ENCODE measurements around the gene OPRL1. TPM values are rescaled to one million over a fixed set of nuclear protein-coding genes. Genes with fewer than 3 reads are reported as not detected.
A peak's percentile ranks its signal among the peaks of the same experiment; 100 is the strongest.
"Not testable (repeated sequence)": the region's sequence is repeated elsewhere in the genome, so short reads cannot be mapped to it uniquely, and the experiment has no call there.

OPRL1 gene
- total RNA-seq, 1 donor = 0.72 TPM

DNA sequence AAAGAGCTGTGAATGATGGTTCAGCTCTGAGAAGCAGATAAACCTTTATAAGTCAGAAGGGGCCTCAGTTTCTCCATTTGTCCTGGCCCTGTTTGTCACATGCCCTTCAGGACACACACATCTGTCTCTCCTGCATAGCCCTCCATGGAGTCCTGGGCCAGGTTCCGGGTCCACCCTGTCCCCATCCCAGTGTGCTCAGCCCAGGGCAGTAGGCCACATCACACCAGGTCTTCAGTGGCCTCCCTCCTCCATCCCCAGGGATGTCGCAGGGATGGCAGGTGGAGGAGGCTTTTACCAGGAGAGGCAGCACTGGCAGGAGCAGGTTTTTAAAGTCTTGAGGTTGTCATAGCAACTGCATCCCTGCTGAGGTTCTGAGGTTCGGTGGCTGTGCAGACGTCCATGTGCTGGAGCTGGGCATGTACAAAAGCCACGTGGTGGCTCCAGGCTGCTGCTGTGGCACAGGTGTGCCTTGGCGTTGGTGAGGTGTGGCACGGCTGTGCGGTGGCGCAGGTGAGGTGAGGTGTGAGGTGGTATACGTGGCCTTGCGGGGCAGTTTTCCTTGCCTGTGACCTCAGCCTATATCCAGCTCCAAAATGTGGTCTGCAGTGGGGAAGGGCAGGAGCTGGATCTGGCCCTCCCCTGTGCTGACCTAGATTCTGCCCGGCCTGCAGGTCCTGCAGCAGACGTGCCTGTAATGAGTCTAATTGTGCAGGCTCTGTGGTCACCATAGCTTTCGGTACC, 35.5 kb downstream of the OPRL1 start:
- no peak overlapping the region for H3K4me2 ChIP-seq (ENCODE audit: insufficient read depth, low read length)
- no peaks in the 10 kb centered on the region for H3K9me3 ChIP-seq (ENCODE audit: low read depth, low read length)
- H3K4me1 ChIP-seq (ENCODE audit: insufficient read depth, low read length) = no peaks in the 10 kb centered on the region
- H3K27ac ChIP-seq (ENCODE audit: low read depth, low read length) = no peak overlapping the region
- TF ChIP-seq, protein P1, sequence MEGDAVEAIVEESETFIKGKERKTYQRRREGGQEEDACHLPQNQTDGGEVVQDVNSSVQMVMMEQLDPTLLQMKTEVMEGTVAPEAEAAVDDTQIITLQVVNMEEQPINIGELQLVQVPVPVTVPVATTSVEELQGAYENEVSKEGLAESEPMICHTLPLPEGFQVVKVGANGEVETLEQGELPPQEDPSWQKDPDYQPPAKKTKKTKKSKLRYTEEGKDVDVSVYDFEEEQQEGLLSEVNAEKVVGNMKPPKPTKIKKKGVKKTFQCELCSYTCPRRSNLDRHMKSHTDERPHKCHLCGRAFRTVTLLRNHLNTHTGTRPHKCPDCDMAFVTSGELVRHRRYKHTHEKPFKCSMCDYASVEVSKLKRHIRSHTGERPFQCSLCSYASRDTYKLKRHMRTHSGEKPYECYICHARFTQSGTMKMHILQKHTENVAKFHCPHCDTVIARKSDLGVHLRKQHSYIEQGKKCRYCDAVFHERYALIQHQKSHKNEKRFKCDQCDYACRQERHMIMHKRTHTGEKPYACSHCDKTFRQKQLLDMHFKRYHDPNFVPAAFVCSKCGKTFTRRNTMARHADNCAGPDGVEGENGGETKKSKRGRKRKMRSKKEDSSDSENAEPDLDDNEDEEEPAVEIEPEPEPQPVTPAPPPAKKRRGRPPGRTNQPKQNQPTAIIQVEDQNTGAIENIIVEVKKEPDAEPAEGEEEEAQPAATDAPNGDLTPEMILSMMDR (IDR thresholded peaks at IDR 0.05; ENCODE audit: extremely low read depth, low read depth, low read length) = no peak
- DNase-seq (ENCODE audit: insufficient read length, low spot score, missing footprints) = peak; percentile 75
- no peaks in the 10 kb centered on the region for H4K20me1 ChIP-seq (ENCODE audit: insufficient read depth, low read length)
- H3K27me3 ChIP-seq (ENCODE audit: insufficient read depth, low read length) = peaks cover 7% of the 10 kb centered on the region
- no peak overlapping the region for H3K4me3 ChIP-seq (ENCODE audit: insufficient read depth, low read length)
- H3K79me2 ChIP-seq (ENCODE audit: insufficient read depth, low read length) = no peaks in the 10 kb centered on the region
- H3K36me3 ChIP-seq (ENCODE audit: insufficient read depth, low read length) = no peaks in the 10 kb centered on the region
- no peak overlapping the region for H2AFZ ChIP-seq (ENCODE audit: low read length)

- H3K79me2 ChIP-seq (ENCODE audit: insufficient read depth, low read length) = no peaks in the 10 kb centered on the region
- H3K9me3 ChIP-seq (ENCODE audit: low read depth, low read length) = no peaks in the 10 kb centered on the region
- no peaks in the 10 kb centered on the region for H3K4me1 ChIP-seq (ENCODE audit: insufficient read depth, low read length)
- no peak overlapping the region for H3K4me3 ChIP-seq (ENCODE audit: insufficient read depth, low read length)
- H2AFZ ChIP-seq (ENCODE audit: low read length) = no peak overlapping the region
- TF ChIP-seq, protein P1 (IDR thresholded peaks at IDR 0.05; ENCODE audit: extremely low read depth, low read depth, low read length) = no peak
- no peak overlapping the region for H3K4me2 ChIP-seq (ENCODE audit: insufficient read depth, low read length)
- DNase-seq (ENCODE audit: insufficient read length, low spot score, missing footprints) = peak; percentile 75
- no peaks in the 10 kb centered on the region for H4K20me1 ChIP-seq (ENCODE audit: insufficient read depth, low read length)
- H3K27ac ChIP-seq (ENCODE audit: low read depth, low read length) = no peak overlapping the region
- H3K36me3 ChIP-seq (ENCODE audit: insufficient read depth, low read length) = no peaks in the 10 kb centered on the region
- H3K27me3 ChIP-seq (ENCODE audit: insufficient read depth, low read length) = peaks cover 9% of the 10 kb centered on the region
Measured at GRCh38 chr20:64116016-64116415, 36.1 kb downstream of the OPRL1 start.

GRCh38 chr20:64116541-64117431, 36.9 kb downstream of the OPRL1 start:
- Histone ChIP-seq H3K4me1 (ENCODE audit: insufficient read depth, low read length) (no peaks in the 10 kb centered on the region), H3K27me3 (ENCODE audit: insufficient read depth, low read length) (peaks cover 16% of the 10 kb centered on the region), H3K9me3 (ENCODE audit: low read depth, low read length) (no peaks in the 10 kb centered on the region), H2AFZ (ENCODE audit: low read length) (no peak overlapping the region), H4K20me1 (ENCODE audit: insufficient read depth, low read length) (no peaks in the 10 kb centered on the region), H3K4me3 (ENCODE audit: insufficient read depth, low read length) (no peak overlapping the region), H3K27ac (ENCODE audit: low read depth, low read length) (no peak overlapping the region), H3K36me3 (ENCODE audit: insufficient read depth, low read length) (no peaks in the 10 kb centered on the region), H3K79me2 (ENCODE audit: insufficient read depth, low read length) (no peaks in the 10 kb centered on the region), H3K4me2 (ENCODE audit: insufficient read depth, low read length) (no peak overlapping the region)
- TF ChIP-seq, protein P1 (IDR thresholded peaks at IDR 0.05; ENCODE audit: extremely low read depth, low read depth, low read length) = no peak
- peak; percentile 79 for DNase-seq (ENCODE audit: insufficient read length, low spot score, missing footprints)

DNA sequence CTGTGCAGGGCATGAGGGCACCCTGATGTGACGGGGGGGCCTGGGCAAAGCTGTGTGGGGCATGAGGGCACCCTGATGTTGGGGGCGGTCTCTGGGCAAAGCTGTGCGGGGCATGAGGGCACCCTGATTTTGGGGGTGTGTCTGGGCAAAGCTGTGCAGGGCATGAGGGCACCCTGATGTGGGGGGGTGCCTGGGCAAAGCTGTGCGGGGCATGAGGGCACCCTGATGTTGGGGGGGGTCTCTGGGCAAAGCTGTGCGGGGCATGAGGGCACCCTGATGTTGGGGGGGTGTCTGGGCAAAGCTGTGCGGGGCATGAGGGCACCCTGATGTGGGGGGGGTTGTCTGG, 37.5 kb downstream of the OPRL1 start:
- not testable (repeated sequence) for DNase-seq (ENCODE audit: insufficient read length, low spot score, missing footprints); H3K79me2 ChIP-seq (ENCODE audit: insufficient read depth, low read length); H3K36me3 ChIP-seq (ENCODE audit: insufficient read depth, low read length); H3K4me3 ChIP-seq (ENCODE audit: insufficient read depth, low read length); H3K9me3 ChIP-seq (ENCODE audit: low read depth, low read length); H3K4me1 ChIP-seq (ENCODE audit: insufficient read depth, low read length); H3K4me2 ChIP-seq (ENCODE audit: insufficient read depth, low read length); H4K20me1 ChIP-seq (ENCODE audit: insufficient read depth, low read length); H3K27ac ChIP-seq (ENCODE audit: low read depth, low read length); H2AFZ ChIP-seq (ENCODE audit: low read length)
- H3K27me3 ChIP-seq (ENCODE audit: insufficient read depth, low read length) = peaks cover 17% of the 10 kb centered on the region

Data from osteoblast (primary cell).